Fibroblast of lung (primary cell): Measurements from ENCODE around the gene GAK. TPM values are rescaled to one million over a fixed set of nuclear protein-coding genes. Genes with fewer than 3 reads are reported as not detected.
A peak's percentile ranks its signal among the peaks of the same experiment; 100 is the strongest.

Experiments
- DNase-seq, 2 donors: peaks; one replicate each; pipeline versions ENCODE4 v3.0.0 to v3.0.0-alpha.2; 2010; ENCODE audit warnings: low read depth in 2 of 2
- H2AFZ ChIP-seq: 2 replicates; pipeline ENCODE4 v1.5.1; 2012; ENCODE audit warnings: low read length, control low read depth, inconsistent platforms
- H3K27ac ChIP-seq: 2 replicates; pipeline ENCODE4 v1.5.1; 2011; ENCODE audit warnings: low read length, control low read depth; ENCODE audit not compliant: insufficient read depth
- H3K27me3 ChIP-seq: 2 replicates; pipeline ENCODE4 v1.5.1; 2011; ENCODE audit warnings: mild to moderate bottlenecking, low read length; ENCODE audit not compliant: control insufficient read depth, insufficient read depth
- H3K36me3 ChIP-seq: 2 replicates; pipeline ENCODE4 v1.5.1; 2011; ENCODE audit warnings: low read length; ENCODE audit not compliant: control insufficient read depth, insufficient read depth
- H3K4me1 ChIP-seq: 2 replicates; pipeline ENCODE4 v1.5.1; 2011; ENCODE audit warnings: low read length; ENCODE audit not compliant: control insufficient read depth, insufficient read depth; ENCODE audit errors: extremely low read depth
- H3K4me2 ChIP-seq: 2 replicates; pipeline ENCODE4 v1.5.1; 2011; ENCODE audit warnings: low read length, control low read depth; ENCODE audit not compliant: insufficient read depth; ENCODE audit errors: extremely low read depth
- H3K4me3 ChIP-seq, 4 experiments: fragments of 200-600 bp in 1 of 4; sonication (generic) in 1 of 4; replicated peaks in 1 of 4; 2 replicates each; pipeline ENCODE4 v1.5.1; 2011 to 2016; ENCODE audit warnings: low read length in 4 of 4, low read depth in 3 of 4, mild to moderate bottlenecking in 3 of 4, control low read depth in 2 of 4, inconsistent platforms in 1 of 4, mixed read lengths in 1 of 4; ENCODE audit not compliant: insufficient read depth in 1 of 4; ENCODE audit errors: control extremely low read depth in 1 of 4
- H3K79me2 ChIP-seq: 2 replicates; pipeline ENCODE4 v1.5.1; 2012; ENCODE audit warnings: mild to moderate bottlenecking, low read length, inconsistent platforms; ENCODE audit not compliant: control insufficient read depth, insufficient read depth
- H3K9ac ChIP-seq: 2 replicates; pipeline ENCODE4 v1.5.1; 2011; ENCODE audit warnings: mild to moderate bottlenecking, low read length, control low read depth; ENCODE audit not compliant: insufficient read depth
- H3K9me3 ChIP-seq: 2 replicates; pipeline ENCODE4 v1.5.1; 2012; ENCODE audit warnings: low read depth, low read length; ENCODE audit not compliant: control insufficient read depth, insufficient read depth
- H4K20me1 ChIP-seq: 2 replicates; pipeline ENCODE4 v1.5.1; 2011; ENCODE audit warnings: low read length; ENCODE audit not compliant: control insufficient read depth, insufficient read depth; ENCODE audit errors: extremely low read depth
- EZH2 ChIP-seq: IDR thresholded peaks from 2 replicates; pipeline ENCODE4 v1.5.1; 2012; ENCODE audit warnings: low read length, control low read depth, mild to moderate bottlenecking; ENCODE audit errors: missing control alignments
- polyA plus RNA-seq, 2 donors: library from polyadenylated mRNA; depleted of rRNA in 1 of 2; stranded (reverse) in 1 of 2; unstranded in 1 of 2; fragments of >200 nt; gene quantifications; 2 replicates each; pipeline ENCODE4 v1.2.1, GENCODE V29; 2011 to 2012; ENCODE audit warnings: missing spikeins in 1 of 2
- total RNA-seq: library from RNA; depleted of rRNA; stranded (reverse); fragments of >200 nt; gene quantifications from 2 replicates; pipeline ENCODE4 v1.2.1, GENCODE V29; 2014
- TF ChIP-seq, protein P1 (sequence below), 2 donors: IDR thresholded peaks in 1 of 2; conservative IDR thresholded peaks in 1 of 2; 1 replicate in 1 of 2; 2 replicates in 1 of 2; pipeline ENCODE4 v1.5.1; 2011 to 2012; ENCODE audit warnings: low read length in 2 of 2, control low read depth in 1 of 2, inconsistent platforms in 1 of 2, low read depth in 1 of 2, mild to moderate bottlenecking in 1 of 2

GAK gene
- total and polyA plus RNA-seq, 2 donors (not counting 1 experiment from before 2014, with no cell fraction given): 10.1 to 48.2 TPM

DNA sequence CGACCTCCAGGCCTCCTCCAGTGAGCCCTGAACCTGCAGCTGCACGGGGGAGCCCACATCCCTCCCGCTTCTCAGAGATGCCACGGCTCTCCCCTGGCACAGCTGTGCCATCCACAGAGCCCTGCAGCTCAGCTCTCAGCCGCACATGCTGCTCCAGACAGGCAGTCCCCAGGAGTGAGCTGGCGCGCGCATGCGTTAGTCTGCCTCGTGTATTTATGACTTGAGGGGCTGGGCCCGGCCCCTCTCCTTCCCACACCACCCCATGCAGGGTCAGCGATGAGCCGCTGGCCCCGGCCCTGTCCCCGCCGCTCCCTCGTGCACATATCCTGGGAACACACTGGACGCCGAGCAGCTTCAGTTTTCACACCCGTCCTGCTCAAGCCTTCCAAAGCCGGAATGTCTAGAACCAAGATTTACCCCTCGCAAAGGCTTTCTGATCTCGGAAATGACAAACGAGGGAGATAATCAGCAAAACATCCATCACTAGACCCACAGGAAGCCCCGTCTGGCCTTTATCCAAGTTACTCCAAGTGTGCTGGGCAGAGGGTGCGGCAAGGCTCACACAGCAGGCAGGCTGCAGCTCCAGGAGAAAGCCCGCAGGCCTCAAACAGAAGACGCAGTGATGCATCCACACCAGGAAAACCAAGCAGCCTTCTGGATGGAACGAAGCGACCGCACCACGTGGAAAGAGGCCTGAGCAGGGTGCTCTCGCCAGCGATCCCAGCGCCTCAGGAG is 24.3 kb downstream of the GAK start:
- TF ChIP-seq EZH2: no peak
- H4K20me1 ChIP-seq: no peaks in the 10 kb centered on the region
- no peak overlapping the region for H2AFZ ChIP-seq
- H3K4me1 ChIP-seq: no peaks in the 10 kb centered on the region
- H3K27ac ChIP-seq: no peak overlapping the region
- peaks cover 12% of the 10 kb centered on the region for H3K79me2 ChIP-seq
- peaks cover 8% of the 10 kb centered on the region for H3K36me3 ChIP-seq
- no peak overlapping the region for H3K4me3 ChIP-seq
- no peak overlapping the region for H3K9ac ChIP-seq
- no peaks in the 10 kb centered on the region for H3K9me3 ChIP-seq
- no peak overlapping the region for H3K4me2 ChIP-seq
- peak; percentile 45 to 84 for DNase-seq
- no peaks in the 10 kb centered on the region for H3K27me3 ChIP-seq

- H3K27me3 ChIP-seq: no peaks in the 10 kb centered on the region
- TF ChIP-seq, protein P1, sequence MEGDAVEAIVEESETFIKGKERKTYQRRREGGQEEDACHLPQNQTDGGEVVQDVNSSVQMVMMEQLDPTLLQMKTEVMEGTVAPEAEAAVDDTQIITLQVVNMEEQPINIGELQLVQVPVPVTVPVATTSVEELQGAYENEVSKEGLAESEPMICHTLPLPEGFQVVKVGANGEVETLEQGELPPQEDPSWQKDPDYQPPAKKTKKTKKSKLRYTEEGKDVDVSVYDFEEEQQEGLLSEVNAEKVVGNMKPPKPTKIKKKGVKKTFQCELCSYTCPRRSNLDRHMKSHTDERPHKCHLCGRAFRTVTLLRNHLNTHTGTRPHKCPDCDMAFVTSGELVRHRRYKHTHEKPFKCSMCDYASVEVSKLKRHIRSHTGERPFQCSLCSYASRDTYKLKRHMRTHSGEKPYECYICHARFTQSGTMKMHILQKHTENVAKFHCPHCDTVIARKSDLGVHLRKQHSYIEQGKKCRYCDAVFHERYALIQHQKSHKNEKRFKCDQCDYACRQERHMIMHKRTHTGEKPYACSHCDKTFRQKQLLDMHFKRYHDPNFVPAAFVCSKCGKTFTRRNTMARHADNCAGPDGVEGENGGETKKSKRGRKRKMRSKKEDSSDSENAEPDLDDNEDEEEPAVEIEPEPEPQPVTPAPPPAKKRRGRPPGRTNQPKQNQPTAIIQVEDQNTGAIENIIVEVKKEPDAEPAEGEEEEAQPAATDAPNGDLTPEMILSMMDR (conservative IDR thresholded peaks at IDR 0.05 in 1 of 2, IDR thresholded peaks at IDR 0.05 in 1 of 2; ENCODE audit: low read depth in 1 of 2, low read length in 2 of 2): no peak
- TF ChIP-seq EZH2: no peak
- no peak overlapping the region for H2AFZ ChIP-seq
- H3K79me2 ChIP-seq: peaks cover 12% of the 10 kb centered on the region
- DNase-seq: no peak
- no peaks in the 10 kb centered on the region for H3K4me1 ChIP-seq
- no peak overlapping the region for H3K27ac ChIP-seq
- no peaks in the 10 kb centered on the region for H3K9me3 ChIP-seq
- H4K20me1 ChIP-seq: no peaks in the 10 kb centered on the region
- H3K4me2 ChIP-seq: no peak overlapping the region
- peaks cover 6% of the 10 kb centered on the region for H3K36me3 ChIP-seq
- no peak overlapping the region for H3K9ac ChIP-seq
- no peak overlapping the region for H3K4me3 ChIP-seq
Observed at GRCh38 chr4:907103-907400, 25.1 kb downstream of the GAK start.

GRCh38 chr4:906339-907102 is 25.6 kb downstream of the GAK start:
- Histone ChIP-seq H3K4me1 (no peaks in the 10 kb centered on the region), H3K36me3 (peaks cover 4% of the 10 kb centered on the region), H4K20me1 (no peaks in the 10 kb centered on the region), H3K9me3 (no peaks in the 10 kb centered on the region), H3K27ac (no peak overlapping the region), H3K79me2 (peaks cover 12% of the 10 kb centered on the region), H3K4me2 (no peak overlapping the region), H2AFZ (no peak overlapping the region), H3K9ac (no peak overlapping the region), H3K4me3 (no peak overlapping the region), H3K27me3 (no peaks in the 10 kb centered on the region)
- TF ChIP-seq, protein P1 (conservative IDR thresholded peaks at IDR 0.05 in 1 of 2, IDR thresholded peaks at IDR 0.05 in 1 of 2; ENCODE audit: low read depth in 1 of 2, low read length in 2 of 2): no peak
- TF ChIP-seq EZH2: no peak
- DNase-seq: no peak
